ENCODE data around the gene RAP1GAP. TPM values are rescaled to one million over a fixed set of nuclear protein-coding genes. Genes with fewer than 3 reads are reported as not detected.
A peak's percentile ranks its signal among the peaks of the same experiment; 100 is the strongest.

RAP1GAP gene
- total and polyA plus RNA-seq, 9 of the 15 experiments (the other 6 are each of a cell fraction or from before 2014, with no cell fraction given): 0.29 to 30.2 (median 19.2) TPM

GRCh38 chr1:21620011-21620410 lies 49.1 kb downstream of the RAP1GAP start:
- Histone ChIP-seq H2AFZ (ENCODE audit: low read depth, low read length) (no peak overlapping the region), H3K27ac (ENCODE audit: extremely low read depth, low read depth, low read length) (no peak overlapping the region; the same call in 2 of the 3 replicates), H3K9me1 (ENCODE audit: control insufficient read depth, insufficient read depth, low read length) (peaks cover 4% of the 10 kb centered on the region), H3K79me2 (ENCODE audit: control insufficient read depth, insufficient read depth, low read length) (peaks cover 31% of the 10 kb centered on the region), H3K9ac (ENCODE audit: insufficient read depth in 1 of 2, low read depth in 2 of 2, low read length in 2 of 2) (peak overlapping the region; percentile 61 to 87; a peak in 2 of 4 replicates), H3K27me3 (ENCODE audit: control insufficient read depth in 2 of 2, insufficient read depth in 2 of 2, low read length in 2 of 2) (no peaks in the 10 kb centered on the region), H3K9me3 (replicated peaks; ENCODE audit: control insufficient read depth, insufficient read depth, low read depth, low read length) (no peaks in the 10 kb centered on the region), H4K20me1 (replicated peaks; ENCODE audit: control insufficient read depth, insufficient read depth, low read length) (no peaks in the 10 kb centered on the region), H3K4me1 (replicated peaks in 1 of 2; ENCODE audit: control insufficient read depth in 2 of 2, insufficient read depth in 2 of 2, low read length in 2 of 2) (peaks cover 38 to 73% of the 10 kb centered on the region in 2 experiments), H3K36me3 (ENCODE audit: control insufficient read depth, insufficient read depth, low read length) (peaks cover 43% of the 10 kb centered on the region), H3K4me3 (no peak overlapping the region), H3K4me2 (ENCODE audit: insufficient read depth, low read length) (no peak overlapping the region; the same call in 1 of the 2 replicates)
- ChIA-PET CTCF (ENCODE audit: low intra/inter-chr PET ratio) (no interaction called here), POLR2A (interaction anchor here (0.9 to 2.3 kb wide), 4 partner anchors 9 to 20 kb away, joined by 3 to 12 read pairs (median 5); no protein-coding TSS in a partner anchor)
- 63% methylated on average over 12 of the region's 12 CpGs for WGBS (ENCODE audit: insufficient coverage, low coverage, missing lambda C conversion rate)
- FAIRE-seq (no peak), ATAC-seq (no peak; the same call in 2 of the 3 replicates), DNase-seq (ENCODE audit: extremely low read depth in 1 of 4, low spot score in 3 of 4) (peak in 2 of 4 experiments; percentile 65 to 69)
- intact Hi-C loops (cut with micrococcal nuclease) (no loop called here), in situ Hi-C loops (cut with MboI) (no loop called here)
- no TSS peak for BruUV-seq (replicated peaks)
- TF ChIP-seq, protein P1, sequence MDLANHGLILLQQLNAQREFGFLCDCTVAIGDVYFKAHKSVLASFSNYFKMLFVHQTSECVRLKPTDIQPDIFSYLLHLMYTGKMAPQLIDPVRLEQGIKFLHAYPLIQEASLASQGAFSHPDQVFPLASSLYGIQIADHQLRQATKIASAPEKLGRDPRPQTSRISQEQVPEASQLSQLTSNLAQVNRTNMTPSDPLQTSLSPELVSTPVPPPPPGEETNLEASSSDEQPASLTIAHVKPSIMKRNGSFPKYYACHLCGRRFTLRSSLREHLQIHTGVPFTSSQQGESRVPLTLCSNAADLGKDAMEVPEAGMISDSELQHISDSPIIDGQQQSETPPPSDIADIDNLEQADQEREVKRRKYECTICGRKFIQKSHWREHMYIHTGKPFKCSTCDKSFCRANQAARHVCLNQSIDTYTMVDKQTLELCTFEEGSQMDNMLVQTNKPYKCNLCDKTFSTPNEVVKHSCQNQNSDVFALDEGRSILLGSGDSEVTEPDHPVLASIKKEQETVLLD (IDR thresholded peaks at IDR 0.05): 0 out of 2 replicates have a peak, but pooled peaks have one; percentile 18
- TF ChIP-seq ZBTB7A (IDR thresholded peaks at IDR 0.05; ENCODE audit: borderline replicate concordance, control insufficient read depth, low read depth, low read length): peak; percentile 14; the same call in 1 of the 2 replicates
- peak; percentile 48 for TF ChIP-seq EGR1 (conservative IDR thresholded peaks at IDR 0.05)
- TF ChIP-seq HMGN3 (IDR thresholded peaks at IDR 0.05; ENCODE audit: borderline replicate concordance, extremely low read depth, insufficient read length, low read depth, low read length): peak; percentile 13
- TF ChIP-seq, protein P2, sequence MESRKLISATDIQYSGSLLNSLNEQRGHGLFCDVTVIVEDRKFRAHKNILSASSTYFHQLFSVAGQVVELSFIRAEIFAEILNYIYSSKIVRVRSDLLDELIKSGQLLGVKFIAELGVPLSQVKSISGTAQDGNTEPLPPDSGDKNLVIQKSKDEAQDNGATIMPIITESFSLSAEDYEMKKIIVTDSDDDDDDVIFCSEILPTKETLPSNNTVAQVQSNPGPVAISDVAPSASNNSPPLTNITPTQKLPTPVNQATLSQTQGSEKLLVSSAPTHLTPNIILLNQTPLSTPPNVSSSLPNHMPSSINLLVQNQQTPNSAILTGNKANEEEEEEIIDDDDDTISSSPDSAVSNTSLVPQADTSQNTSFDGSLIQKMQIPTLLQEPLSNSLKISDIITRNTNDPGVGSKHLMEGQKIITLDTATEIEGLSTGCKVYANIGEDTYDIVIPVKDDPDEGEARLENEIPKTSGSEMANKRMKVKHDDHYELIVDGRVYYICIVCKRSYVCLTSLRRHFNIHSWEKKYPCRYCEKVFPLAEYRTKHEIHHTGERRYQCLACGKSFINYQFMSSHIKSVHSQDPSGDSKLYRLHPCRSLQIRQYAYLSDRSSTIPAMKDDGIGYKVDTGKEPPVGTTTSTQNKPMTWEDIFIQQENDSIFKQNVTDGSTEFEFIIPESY (CRISPR knock-in tag; IDR thresholded peaks at IDR 0.05): peak; percentile 49; the same call in 1 of the 2 replicates
- TF ChIP-seq LEF1 (IDR thresholded peaks at IDR 0.05): no peak
- TF ChIP-seq, protein P3, sequence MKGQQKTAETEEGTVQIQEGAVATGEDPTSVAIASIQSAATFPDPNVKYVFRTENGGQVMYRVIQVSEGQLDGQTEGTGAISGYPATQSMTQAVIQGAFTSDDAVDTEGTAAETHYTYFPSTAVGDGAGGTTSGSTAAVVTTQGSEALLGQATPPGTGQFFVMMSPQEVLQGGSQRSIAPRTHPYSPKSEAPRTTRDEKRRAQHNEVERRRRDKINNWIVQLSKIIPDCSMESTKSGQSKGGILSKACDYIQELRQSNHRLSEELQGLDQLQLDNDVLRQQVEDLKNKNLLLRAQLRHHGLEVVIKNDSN (CRISPR knock-in tag; IDR thresholded peaks at IDR 0.05): peak; percentile 25; the same call in 1 of the 2 replicates
- no peak for TF ChIP-seq FOXO4 (CRISPR knock-in tag; IDR thresholded peaks at IDR 0.05)
- peak; percentile 93 for TF ChIP-seq NFIC (IDR thresholded peaks at IDR 0.05)
- TF ChIP-seq, protein P4, sequence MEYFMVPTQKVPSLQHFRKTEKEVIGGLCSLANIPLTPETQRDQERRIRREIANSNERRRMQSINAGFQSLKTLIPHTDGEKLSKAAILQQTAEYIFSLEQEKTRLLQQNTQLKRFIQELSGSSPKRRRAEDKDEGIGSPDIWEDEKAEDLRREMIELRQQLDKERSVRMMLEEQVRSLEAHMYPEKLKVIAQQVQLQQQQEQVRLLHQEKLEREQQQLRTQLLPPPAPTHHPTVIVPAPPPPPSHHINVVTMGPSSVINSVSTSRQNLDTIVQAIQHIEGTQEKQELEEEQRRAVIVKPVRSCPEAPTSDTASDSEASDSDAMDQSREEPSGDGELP (CRISPR knock-in tag; IDR thresholded peaks at IDR 0.05; ENCODE audit: borderline replicate concordance): peak; percentile 23; the same call in 1 of the 2 replicates

All from K562 (cell line).